H1 (cell line): Measurements from ENCODE around the gene GPRIN3. TPM values are rescaled to one million over a fixed set of nuclear protein-coding genes. Genes with fewer than 3 reads are reported as not detected.

ENCODE experiments used
- CTCF ChIA-PET: fragments of 300-600 bp; sonication (Branson Sonifier 250); formaldehyde crosslinking; loops from one replicate; lab custom pipeline; 2021; ENCODE audit not compliant: partially characterized antibody; lab: Charles Lee
- POLR2A ChIA-PET: fragments of 300-600 bp; sonication (Branson Sonifier 250); formaldehyde crosslinking; loops from one replicate; lab custom pipeline; 2021; ENCODE audit warnings: inconsistent platforms; ENCODE audit not compliant: partially characterized antibody; lab: Charles Lee
- DNase-seq, 2 experiments: peaks; one replicate each; pipeline versions ENCODE4 v3.0.0 to v3.0.0-alpha.2; 2010 to 2022; ENCODE audit warnings: low spot score in 2 of 2, low read depth in 1 of 2, mixed read lengths in 1 of 2
- FAIRE-seq: peaks from 2 replicates; lab custom pipeline; 2011; peaks lifted over from hg19 to GRCh38; lab: Jason Lieb, UNC
- H2AFZ ChIP-seq: 2 replicates; pipeline ENCODE4 v1.8.1; 2012; ENCODE audit warnings: low read length, inconsistent platforms
- H2AK5ac ChIP-seq: 2 replicates; pipeline ENCODE4 v1.6.1; 2013; ENCODE audit warnings: low read depth, low read length
- H2BK120ac ChIP-seq: replicated peaks from 2 replicates; pipeline ENCODE3; 2013; ENCODE audit warnings: low read depth, low read length, inconsistent platforms
- H2BK12ac ChIP-seq: 2 replicates; pipeline ENCODE4 v1.6.1; 2013; ENCODE audit warnings: low read depth, low read length
- H2BK15ac ChIP-seq: 2 replicates; pipeline ENCODE4 v1.6.1; 2013; ENCODE audit warnings: low read length
- H2BK20ac ChIP-seq: 2 replicates; pipeline ENCODE4 v1.6.1; 2013; ENCODE audit warnings: low read length
- H2BK5ac ChIP-seq: 2 replicates; pipeline ENCODE4 v1.6.1; 2013; ENCODE audit warnings: low read depth, low read length
- H3K14ac ChIP-seq: 2 replicates; pipeline ENCODE4 v1.6.1; 2013; ENCODE audit warnings: inconsistent platforms; ENCODE audit not compliant: insufficient read length
- H3K18ac ChIP-seq: 2 replicates; pipeline ENCODE4 v1.6.1; 2013; ENCODE audit warnings: low read length; ENCODE audit errors: extremely low read depth
- H3K23ac ChIP-seq: 2 replicates; pipeline ENCODE4 v1.6.1; 2013; ENCODE audit warnings: inconsistent platforms; ENCODE audit not compliant: insufficient read length
- H3K23me2 ChIP-seq: 2 replicates; pipeline ENCODE4 v1.6.1; 2013; ENCODE audit warnings: low read depth, low read length
- H3K27ac ChIP-seq: 2 replicates; pipeline ENCODE4 v1.6.1; 2011; ENCODE audit warnings: low read depth, low read length, inconsistent platforms
- H3K27me3 ChIP-seq, 4 experiments: replicated peaks in 1 of 4; 1 replicate in 1 of 4; 2 replicates in 3 of 4; pipeline versions ENCODE4 v1.6.1 to v1.8.1; 2011 to 2013; ENCODE audit warnings: low read length in 3 of 4, mild to moderate bottlenecking in 3 of 4, inconsistent platforms in 2 of 4, mixed read lengths in 2 of 4, moderate library complexity in 1 of 4; ENCODE audit not compliant: control insufficient read depth in 3 of 4, insufficient read depth in 3 of 4; ENCODE audit errors: extremely low read depth in 1 of 4
- H3K36me3 ChIP-seq, 4 experiments: 2 replicates each; pipeline versions ENCODE4 v1.6.1 to v1.8.1; 2011 to 2013; ENCODE audit warnings: mild to moderate bottlenecking in 4 of 4, low read length in 3 of 4, moderate library complexity in 2 of 4, control low read depth in 1 of 4, inconsistent platforms in 1 of 4; ENCODE audit not compliant: insufficient read depth in 4 of 4, control insufficient read depth in 2 of 4
- H3K4ac ChIP-seq: replicated peaks from 2 replicates; pipeline ENCODE3; 2013; ENCODE audit warnings: low read length, low read depth, mixed read lengths, inconsistent platforms; ENCODE audit not compliant: insufficient read length
- H3K4me1 ChIP-seq, 4 experiments: replicated peaks in 1 of 4; 1 replicate in 1 of 4; 2 replicates in 3 of 4; pipeline versions ENCODE4 v1.6.1 to v1.8.1; 2011 to 2013; ENCODE audit warnings: low read length in 3 of 4, inconsistent platforms in 2 of 4, mixed read lengths in 1 of 4; ENCODE audit not compliant: insufficient read depth in 4 of 4, control insufficient read depth in 3 of 4
- H3K4me2 ChIP-seq, 2 experiments: 2 replicates each; pipeline versions ENCODE4 v1.6.1 to v1.8.1; 2011 to 2013; ENCODE audit warnings: low read depth in 2 of 2, low read length in 2 of 2, control low read depth in 1 of 2, inconsistent platforms in 1 of 2, mild to moderate bottlenecking in 1 of 2; ENCODE audit not compliant: insufficient read depth in 1 of 2
- H3K4me3 ChIP-seq, 4 experiments: fragments of 200-600, 300-600 bp in 1 of 4; sonication (generic), shearing (Covaris generic), sonication (Bioruptor Twin) in 1 of 4; 2 replicates each; pipeline versions ENCODE4 v1.5.1 to v1.8.1; 2011 to 2016; ENCODE audit warnings: low read length in 4 of 4, low read depth in 3 of 4, control low read depth in 2 of 4, inconsistent platforms in 2 of 4, mild to moderate bottlenecking in 2 of 4, mixed read lengths in 1 of 4, moderate library complexity in 1 of 4; ENCODE audit not compliant: insufficient read depth in 2 of 4; ENCODE audit errors: extremely low read depth in 1 of 4
- H3K56ac ChIP-seq: replicated peaks from 2 replicates; pipeline ENCODE3; 2013; ENCODE audit warnings: low read depth, mild to moderate bottlenecking, mixed read lengths, low read length, inconsistent platforms; ENCODE audit not compliant: insufficient read length
- H3K79me1 ChIP-seq: 2 replicates; pipeline ENCODE4 v1.6.1; 2013; ENCODE audit warnings: low read depth, low read length, control low read depth
- H3K79me2 ChIP-seq, 2 experiments: 2 replicates each; pipeline versions ENCODE4 v1.6.1 to v1.8.1; 2012 to 2013; ENCODE audit warnings: low read length in 2 of 2, mild to moderate bottlenecking in 2 of 2, inconsistent platforms in 1 of 2; ENCODE audit not compliant: insufficient read depth in 2 of 2, control insufficient read depth in 1 of 2
- H3K9ac ChIP-seq, 4 experiments: replicated peaks in 1 of 4; 1 replicate in 1 of 4; 2 replicates in 3 of 4; pipeline versions ENCODE4 v1.6.1 to v1.8.1; 2011 to 2013; ENCODE audit warnings: low read depth in 3 of 4, low read length in 3 of 4, control low read depth in 2 of 4, mild to moderate bottlenecking in 2 of 4, moderate library complexity in 2 of 4, inconsistent platforms in 1 of 4; ENCODE audit errors: extremely low read depth in 1 of 4
- H3K9me3 ChIP-seq, 2 experiments: 2 replicates each; pipeline versions ENCODE4 v1.6.1 to v1.8.1; 2012 to 2013; ENCODE audit warnings: mild to moderate bottlenecking in 2 of 2, moderate library complexity in 2 of 2, control low read depth in 1 of 2, inconsistent platforms in 1 of 2, low read depth in 1 of 2, low read length in 1 of 2, mixed read lengths in 1 of 2; ENCODE audit not compliant: insufficient read depth in 2 of 2
- H4K20me1 ChIP-seq, 2 experiments: replicated peaks in 1 of 2; 2 replicates each; pipeline versions ENCODE3 to v1.8.1; 2011 to 2013; ENCODE audit warnings: inconsistent platforms in 2 of 2, low read length in 2 of 2, mild to moderate bottlenecking in 1 of 2; ENCODE audit not compliant: insufficient read depth in 2 of 2, control insufficient read depth in 1 of 2
- H4K5ac ChIP-seq: 2 replicates; pipeline ENCODE4 v1.6.1; 2013; ENCODE audit warnings: low read length, low read depth, mixed read lengths, inconsistent platforms; ENCODE audit not compliant: insufficient read length
- H4K8ac ChIP-seq: 2 replicates; pipeline ENCODE4 v1.8.0; 2013; ENCODE audit warnings: mild to moderate bottlenecking, moderate library complexity, low read length, inconsistent platforms; ENCODE audit not compliant: insufficient read depth; ENCODE audit errors: extremely low read depth
- H4K91ac ChIP-seq: replicated peaks from 2 replicates; pipeline ENCODE3; 2013; ENCODE audit warnings: low read length, mixed read lengths, inconsistent platforms; ENCODE audit not compliant: insufficient read length
- CEBPB ChIP-seq: IDR thresholded peaks from 2 replicates; pipeline ENCODE4 v1.6.1; 2012; ENCODE audit warnings: low read depth, low read length
- KDM4A ChIP-seq: IDR thresholded peaks from one replicate; pipeline ENCODE4 v1.7.1; 2012; ENCODE audit warnings: low read depth, mild to moderate bottlenecking, moderate library complexity, low read length, inconsistent platforms; ENCODE audit not compliant: severe bottlenecking
- WGBS, 2 experiments: shearing (Covaris generic) in 1 of 2; methylation state at CpG; one replicate each; pipeline versions ENCODE4 v1.1.6 to v1.1.7; 2013 to 2015; ENCODE audit warnings: low lambda C conversion rate in 2 of 2, mixed read lengths in 2 of 2, inconsistent platforms in 1 of 2, low coverage in 1 of 2, missing lambda C conversion rate in 1 of 2; ENCODE audit not compliant: insufficient replicate concordance in 2 of 2, insufficient coverage in 1 of 2, insufficient read length in 1 of 2; ENCODE audit errors: extremely low coverage in 1 of 2, missing lambda C conversion rate in 1 of 2; 5-methylcytosine and 5-hydroxymethylcytosine counted together
- polyA plus RNA-seq, 7 experiments: library from polyadenylated mRNA; depleted of rRNA in 3 of 7; stranded (reverse) in 5 of 7; unstranded in 2 of 7; fragments of >200 nt in 5 of 7; fragments of 200-250 nt in 2 of 7; gene quantifications; 1 replicate in 5 of 7; 2 replicates in 1 of 7; 4 replicates in 1 of 7; pipeline versions ENCODE4 v1.2.1 to v1.2.3, GENCODE V29; 2011 to 2013; ENCODE audit warnings: missing spikeins in 2 of 7, mixed read lengths in 2 of 7
- total RNA-seq: library from RNA; stranded (reverse); fragmentation: NEBNext Ultra II Directional; extraction: Animal tissue kit (Norgen Biotek cat#: 25700); gene quantifications from 2 replicates; pipeline ENCODE4 v1.2.1, GENCODE V29; 2021

GPRIN3 gene
- total and polyA plus RNA-seq, 2 of the 8 experiments (the other 6 are each of a cell fraction or from before 2014, with no cell fraction given), result 0.17 to 1.4 TPM

GRCh38 chr4:89196056-89196674, 111.4 kb downstream of the GPRIN3 start:
- DNase-seq (no peak), FAIRE-seq (peak; percentile 39)
- Histone ChIP-seq H3K79me1 (no peaks in the 10 kb centered on the region), H3K4me3 (no peak overlapping the region), H3K14ac (no peak overlapping the region), H3K4ac (no peak overlapping the region), H2BK5ac (no peak overlapping the region), H4K20me1 (no peaks in the 10 kb centered on the region), H3K56ac (no peak overlapping the region), H2BK12ac (no peak overlapping the region), H3K79me2 (no peaks in the 10 kb centered on the region), H4K8ac (no peak overlapping the region), H3K27ac (no peak overlapping the region), H3K18ac (no peak overlapping the region), H2BK120ac (no peak overlapping the region), H2AFZ (0 out of 2 replicates have a peak overlapping the region, but pooled peaks have one; percentile 36), H4K5ac (no peak overlapping the region), H3K36me3 (no peaks in the 10 kb centered on the region), H3K23me2 (no peaks in the 10 kb centered on the region), H3K27me3 (no peaks in the 10 kb centered on the region), H2BK15ac (no peak overlapping the region), H2BK20ac (no peak overlapping the region), H3K23ac (no peak overlapping the region), H4K91ac (no peak overlapping the region), H3K4me1 (peaks cover 0 to 3% (median 2%) of the 10 kb centered on the region in 4 experiments; a peak in 3 of 7 replicates), H3K9ac (no peak overlapping the region), H3K4me2 (peak overlapping the region in 1 of 2 experiments; percentile 11; a peak in 1 of 4 replicates), H3K9me3 (no peaks in the 10 kb centered on the region), H2AK5ac (no peak overlapping the region)
- POLR2A ChIA-PET, result no interaction called here
- TF ChIP-seq KDM4A (no peak), CEBPB (peak; percentile 28; the same call in 1 of the 2 replicates)
- 87% methylated on average over 2 of the region's 2 CpGs; no CpG with 5 or more reads in 1 of the 2 experiments for WGBS, 2 experiments
- CTCF ChIA-PET, result interaction anchor here (0.8 to 0.9 kb wide), 2 partner anchors 26 to 54 kb away, joined by 3 to 4 read pairs; no protein-coding TSS in a partner anchor
